SU-DHL-6 (cell line): ENCODE measurements around the gene HPGDS.

Experiments used
- H2AFZ ChIP-seq: fragments of 200-600 bp; sonication (generic); 2 replicates; pipeline ENCODE4 v1.6.1; 2014; ENCODE audit warnings: low read depth, mild to moderate bottlenecking, moderate library complexity, mixed read lengths, antibody characterized with exemption, low read length; ENCODE audit not compliant: severe bottlenecking
- H3F3A ChIP-seq: fragments of 200-600 bp; shearing (Covaris generic); 2 replicates; pipeline ENCODE4 v1.6.0; 2016; ENCODE audit warnings: antibody characterized with exemption, mild to moderate bottlenecking; ENCODE audit not compliant: insufficient read depth
- H3K27ac ChIP-seq: fragments of 200-600 bp; sonication (generic); 2 replicates; pipeline ENCODE4 v1.5.1; 2016; ENCODE audit warnings: low read depth, mild to moderate bottlenecking, low read length, moderate library complexity, mixed read lengths
- H3K27me3 ChIP-seq: fragments of 200-600 bp; sonication (generic), shearing (Covaris generic); 2 replicates; pipeline ENCODE4 v1.6.0; 2014; ENCODE audit warnings: mild to moderate bottlenecking, low read length
- H3K36me3 ChIP-seq: fragments of 200-600 bp; sonication (generic); 2 replicates; pipeline ENCODE4 v1.6.1; 2014; ENCODE audit warnings: mild to moderate bottlenecking, low read length, mixed read lengths
- H3K4me2 ChIP-seq: fragments of 300-600, 200-600 bp; shearing (Covaris generic), sonication (generic); 2 replicates; pipeline ENCODE4 v1.6.0; 2014; ENCODE audit warnings: low read length, low read depth, mild to moderate bottlenecking; ENCODE audit not compliant: poor library complexity, severe bottlenecking
- H3K4me3 ChIP-seq: fragments of 200-600 bp; sonication (generic); 2 replicates; pipeline ENCODE4 v1.5.1; 2014; ENCODE audit warnings: antibody characterized with exemption, low read length, mild to moderate bottlenecking, mixed read lengths; ENCODE audit not compliant: insufficient read depth, poor library complexity, severe bottlenecking
- H3K79me2 ChIP-seq: fragments of 200-600 bp; sonication (generic); 2 replicates; pipeline ENCODE4 v1.6.1; 2014; ENCODE audit warnings: mild to moderate bottlenecking, low read length, moderate library complexity; ENCODE audit not compliant: insufficient read depth
- H3K9ac ChIP-seq: fragments of 200-600 bp; sonication (generic); 2 replicates; pipeline ENCODE4 v1.7.0; 2014; ENCODE audit warnings: mild to moderate bottlenecking, low read length
- H3K9me2 ChIP-seq: fragments of 200-600 bp; sonication (generic); replicated peaks from 2 replicates; pipeline ENCODE4 v1.6.1; 2014; ENCODE audit warnings: low read length; ENCODE audit not compliant: insufficient read depth
- H3K9me3 ChIP-seq: fragments of 200-600 bp; sonication (generic); 2 replicates; pipeline ENCODE4 v1.6.1; 2014; ENCODE audit warnings: low read length, mixed read lengths; ENCODE audit not compliant: insufficient read depth
- H4K20me1 ChIP-seq: fragments of 200-600 bp; sonication (generic); 2 replicates; pipeline ENCODE4 v1.6.1; 2014; ENCODE audit warnings: low read depth, mild to moderate bottlenecking, antibody characterized with exemption, low read length, moderate library complexity, mixed read lengths
- EZH2phosphoT487 ChIP-seq: fragments of 200-600 bp; sonication (generic), shearing (Covaris generic); conservative IDR thresholded peaks from 2 replicates; pipeline ENCODE4 v1.6.1; 2018; ENCODE audit warnings: mild to moderate bottlenecking, antibody characterized with exemption, low read length, moderate library complexity, mixed read lengths
- TF ChIP-seq, protein P1 (sequence below): fragments of 200-600 bp; sonication (generic); IDR thresholded peaks from one replicate; pipeline ENCODE4 v1.5.1; 2017; ENCODE audit warnings: antibody characterized with exemption, mild to moderate bottlenecking, low read length, moderate library complexity; ENCODE audit not compliant: insufficient read depth, poor library complexity, severe bottlenecking

The HPGDS gene

DNA sequence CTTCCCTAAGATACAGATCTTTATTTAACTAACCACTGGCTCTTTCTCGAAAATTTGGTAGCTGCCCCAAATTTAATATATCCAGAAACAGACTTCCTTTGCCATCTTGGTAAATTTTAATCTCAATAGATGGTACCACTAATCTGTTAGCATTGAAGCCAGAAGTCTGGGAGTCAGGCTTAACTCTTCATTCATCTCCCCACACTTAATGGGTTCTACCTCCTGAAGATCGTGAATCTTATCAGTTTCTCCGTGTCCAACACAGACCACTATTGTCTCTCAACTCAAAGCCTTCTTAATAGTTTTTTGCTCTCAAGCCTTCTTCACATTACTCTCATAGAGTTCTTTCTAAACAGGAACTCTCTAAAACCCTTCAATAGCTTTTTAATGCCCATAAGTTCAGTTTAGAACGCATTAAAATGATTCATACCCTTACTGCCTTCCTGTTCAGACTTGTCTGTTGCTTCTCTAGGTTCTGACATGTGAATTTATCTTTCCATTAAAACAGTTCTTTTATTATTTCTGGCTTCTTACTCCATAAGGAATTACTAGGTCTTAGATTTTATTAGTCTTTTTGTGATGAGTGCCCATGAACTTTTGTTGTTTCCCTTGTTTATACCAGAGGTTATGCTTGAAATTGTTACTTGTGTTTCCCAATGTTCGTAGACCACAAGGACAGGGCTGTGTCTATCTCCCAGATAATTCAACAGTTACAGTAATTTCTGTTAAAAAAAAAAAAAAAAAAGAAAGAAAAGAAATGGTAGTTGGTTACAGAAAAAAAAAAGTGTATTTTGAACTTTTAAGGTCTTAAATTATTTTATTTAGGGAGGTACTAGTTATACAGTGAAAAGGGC is 80.2 kb downstream of the HPGDS start:
- H3K36me3 ChIP-seq, result no peaks in the 10 kb centered on the region
- no peak overlapping the region for H3K4me2 ChIP-seq
- TF ChIP-seq, protein P1, sequence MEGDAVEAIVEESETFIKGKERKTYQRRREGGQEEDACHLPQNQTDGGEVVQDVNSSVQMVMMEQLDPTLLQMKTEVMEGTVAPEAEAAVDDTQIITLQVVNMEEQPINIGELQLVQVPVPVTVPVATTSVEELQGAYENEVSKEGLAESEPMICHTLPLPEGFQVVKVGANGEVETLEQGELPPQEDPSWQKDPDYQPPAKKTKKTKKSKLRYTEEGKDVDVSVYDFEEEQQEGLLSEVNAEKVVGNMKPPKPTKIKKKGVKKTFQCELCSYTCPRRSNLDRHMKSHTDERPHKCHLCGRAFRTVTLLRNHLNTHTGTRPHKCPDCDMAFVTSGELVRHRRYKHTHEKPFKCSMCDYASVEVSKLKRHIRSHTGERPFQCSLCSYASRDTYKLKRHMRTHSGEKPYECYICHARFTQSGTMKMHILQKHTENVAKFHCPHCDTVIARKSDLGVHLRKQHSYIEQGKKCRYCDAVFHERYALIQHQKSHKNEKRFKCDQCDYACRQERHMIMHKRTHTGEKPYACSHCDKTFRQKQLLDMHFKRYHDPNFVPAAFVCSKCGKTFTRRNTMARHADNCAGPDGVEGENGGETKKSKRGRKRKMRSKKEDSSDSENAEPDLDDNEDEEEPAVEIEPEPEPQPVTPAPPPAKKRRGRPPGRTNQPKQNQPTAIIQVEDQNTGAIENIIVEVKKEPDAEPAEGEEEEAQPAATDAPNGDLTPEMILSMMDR, result no peak
- no peak for TF ChIP-seq EZH2phosphoT487
- H3K27ac ChIP-seq, result no peak overlapping the region
- no peaks in the 10 kb centered on the region for H4K20me1 ChIP-seq
- no peak overlapping the region for H3K4me3 ChIP-seq
- H3K9me3 ChIP-seq, result no peaks in the 10 kb centered on the region
- no peak overlapping the region for H3K9ac ChIP-seq
- H3K79me2 ChIP-seq, result no peaks in the 10 kb centered on the region
- no peaks in the 10 kb centered on the region for H3K9me2 ChIP-seq
- no peaks in the 10 kb centered on the region for H3K27me3 ChIP-seq
- H3F3A ChIP-seq, result no peaks in the 10 kb centered on the region; the same call in 1 of the 2 replicates
- no peak overlapping the region for H2AFZ ChIP-seq

GRCh38 chr4:94256828-94257227 is 85.8 kb downstream of the HPGDS start:
- Histone ChIP-seq H3K36me3 (no peaks in the 10 kb centered on the region), H3K79me2 (no peaks in the 10 kb centered on the region), H3K9ac (no peak overlapping the region), H3K9me3 (no peaks in the 10 kb centered on the region), H3K9me2 (no peaks in the 10 kb centered on the region), H3F3A (no peaks in the 10 kb centered on the region), H3K27me3 (no peaks in the 10 kb centered on the region), H4K20me1 (no peaks in the 10 kb centered on the region), H3K4me3 (no peak overlapping the region), H3K27ac (no peak overlapping the region), H2AFZ (no peak overlapping the region), H3K4me2 (no peak overlapping the region)
- TF ChIP-seq, protein P1, result no peak

GRCh38 chr4:94256144-94256783 is 86.4 kb downstream of the HPGDS start:
- Histone ChIP-seq H3K9me3 (no peaks in the 10 kb centered on the region), H3K79me2 (no peaks in the 10 kb centered on the region), H3K9me2 (no peaks in the 10 kb centered on the region), H3K4me2 (no peak overlapping the region), H3F3A (no peaks in the 10 kb centered on the region), H2AFZ (no peak overlapping the region), H3K36me3 (no peaks in the 10 kb centered on the region), H3K9ac (no peak overlapping the region), H3K27me3 (no peaks in the 10 kb centered on the region), H3K4me3 (no peak overlapping the region), H3K27ac (no peak overlapping the region), H4K20me1 (no peaks in the 10 kb centered on the region)
- TF ChIP-seq, protein P1, result no peak
- no peak for TF ChIP-seq EZH2phosphoT487
